Frontal cortex (tissue), 4 donors: ENCODE measurements around the gene GARIN6. TPM values are rescaled to one million over a fixed set of nuclear protein-coding genes. Genes with fewer than 3 reads are reported as not detected.
"Not testable (repeated sequence)": the region's sequence is repeated elsewhere in the genome, so short reads cannot be mapped to it uniquely, and the experiment has no call there.

Experiments
- DNase-seq, 2 donors: peaks; one replicate each; pipeline ENCODE4 v3.0.0; 2012; ENCODE audit warnings: low spot score in 2 of 2
- FAIRE-seq: peaks from 2 replicates; lab custom pipeline; 2012; peaks lifted over from hg19 to GRCh38; lab: Jason Lieb, UNC
- total RNA-seq: library from RNA; depleted of rRNA; stranded (reverse); fragments of >200 nt; gene quantifications from one replicate; pipeline ENCODE4 v1.2.3, GENCODE V29; 2014
- donor health status: control.
- donor health status: control.
- donor health status: control.

The GARIN6 gene
- not detected for total RNA-seq

DNA sequence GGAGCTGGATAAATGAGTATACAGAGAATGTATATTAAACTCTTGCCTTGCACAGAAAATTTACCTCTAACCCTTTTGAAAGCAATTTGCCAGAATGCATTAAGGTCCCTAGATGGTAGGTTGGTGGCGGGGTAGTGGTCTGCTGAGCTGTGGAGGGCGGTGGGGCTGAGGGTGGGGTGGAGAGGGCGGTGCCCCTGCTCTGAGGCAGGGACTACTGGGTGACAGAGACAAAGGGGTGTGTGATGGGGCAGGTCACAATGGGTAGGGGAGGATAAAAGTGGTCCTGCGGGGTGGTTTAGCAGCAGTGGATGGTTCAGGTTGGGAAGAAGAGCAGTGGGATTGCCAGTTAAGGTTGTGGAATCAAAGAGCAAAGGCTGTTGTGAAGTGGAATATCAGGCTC, at the start of gene GARIN6:
Gene GARIN6 (plus strand): TSS at position 301 of the 400 bp plus-strand sequence. CDS start 422 bp downstream, outside the sequence.
- DNase-seq (no peak), FAIRE-seq (no peak)

DNA sequence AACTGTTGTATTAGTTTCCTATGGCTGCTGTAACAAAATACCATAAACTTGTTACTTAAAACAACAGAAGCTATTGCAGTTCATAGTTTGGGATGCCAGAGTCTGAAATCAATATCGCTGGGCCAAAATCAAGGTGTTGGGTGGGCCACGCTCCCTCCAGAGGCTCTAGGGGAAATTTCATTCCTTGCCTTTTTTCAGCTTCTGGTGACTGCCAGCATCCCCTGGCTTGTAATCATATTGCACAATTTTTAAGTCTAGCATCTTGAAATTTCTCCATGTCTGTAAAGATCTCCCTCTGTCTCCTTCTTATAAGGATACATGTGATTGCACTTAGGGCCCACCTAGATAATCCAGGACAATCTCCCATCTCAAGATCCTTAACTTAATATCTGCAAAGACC, 48.8 kb upstream of the GARIN6 start:
- FAIRE-seq (no peak), DNase-seq (no peak)

GRCh38 chr12:99600388-99600787, 47.2 kb upstream of the GARIN6 start:
- FAIRE-seq (no peak), DNase-seq (no peak)

GRCh38 chr12:99609455-99610181, 37.9 kb upstream of the GARIN6 start:
- FAIRE-seq (no peak), DNase-seq (no peak)

GRCh38 chr12:99611117-99611516, 36.4 kb upstream of the GARIN6 start:
- DNase-seq (no peak), FAIRE-seq (no peak)

DNA sequence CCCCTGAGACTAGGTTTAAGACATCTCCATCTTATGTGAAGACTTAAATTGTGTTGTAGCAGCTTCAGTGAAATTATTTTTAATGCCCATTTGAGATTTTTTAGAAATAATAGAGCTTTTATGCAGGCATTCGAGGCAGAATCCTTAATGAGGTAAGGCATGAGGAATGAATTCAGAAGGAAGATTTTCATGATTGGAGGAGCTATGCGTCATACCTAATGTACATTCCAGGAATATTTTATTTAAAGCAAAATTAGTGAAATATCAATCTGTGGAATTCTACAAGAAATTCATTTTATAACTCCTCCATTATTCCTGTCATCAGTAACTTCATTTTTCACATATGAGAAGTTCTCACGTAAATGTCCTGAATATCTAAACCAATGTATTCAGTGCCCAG, 36.0 kb upstream of the GARIN6 start:
- DNase-seq (no peak), FAIRE-seq (no peak)

DNA sequence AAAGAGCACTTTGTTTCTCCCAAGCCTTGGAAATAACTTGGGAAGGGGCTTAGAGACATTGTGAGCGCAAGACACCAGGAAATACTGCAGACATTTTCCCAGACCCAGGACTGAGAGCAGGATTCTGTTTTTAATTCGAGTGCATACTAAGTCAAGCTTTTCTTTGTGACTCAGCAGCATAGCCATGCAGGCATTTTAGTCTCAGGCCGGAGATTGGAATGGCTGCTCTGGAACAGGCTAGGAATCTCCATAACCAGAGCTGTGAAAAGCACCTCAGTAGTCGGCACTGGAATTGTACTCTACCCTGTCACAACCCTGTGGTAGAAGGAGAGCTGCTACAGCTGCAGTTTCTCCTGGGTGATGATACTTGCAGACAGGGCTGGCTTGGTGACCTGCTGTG, 28.9 kb upstream of the GARIN6 start:
- DNase-seq (no peak), FAIRE-seq (no peak)

- no peak for FAIRE-seq
- no peak for DNase-seq
Observed at GRCh38 chr12:99619389-99620158, 28.0 kb upstream of the GARIN6 start.

GRCh38 chr12:99620159-99620479, 27.4 kb upstream of the GARIN6 start:
- FAIRE-seq: no peak
- no peak for DNase-seq

DNA sequence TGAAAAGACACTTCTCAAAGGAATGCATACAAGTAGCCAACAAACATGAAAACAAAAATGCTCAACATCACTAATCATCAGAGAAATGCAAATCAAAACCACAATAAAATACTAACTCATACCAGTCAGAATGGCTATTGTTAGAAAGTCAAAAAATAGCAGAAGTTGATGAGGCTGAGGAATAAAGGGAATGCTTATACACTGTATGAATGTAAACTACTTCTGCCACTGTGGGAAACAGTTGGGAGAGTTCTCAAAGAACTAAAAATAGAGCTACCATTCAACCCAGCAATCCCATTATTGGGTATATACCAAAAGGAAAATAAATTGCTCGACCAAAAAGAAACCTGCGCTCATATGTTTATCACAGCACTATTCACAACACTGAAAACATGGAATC, 23.0 kb upstream of the GARIN6 start:
- FAIRE-seq, DNase-seq: not testable (repeated sequence)

DNA sequence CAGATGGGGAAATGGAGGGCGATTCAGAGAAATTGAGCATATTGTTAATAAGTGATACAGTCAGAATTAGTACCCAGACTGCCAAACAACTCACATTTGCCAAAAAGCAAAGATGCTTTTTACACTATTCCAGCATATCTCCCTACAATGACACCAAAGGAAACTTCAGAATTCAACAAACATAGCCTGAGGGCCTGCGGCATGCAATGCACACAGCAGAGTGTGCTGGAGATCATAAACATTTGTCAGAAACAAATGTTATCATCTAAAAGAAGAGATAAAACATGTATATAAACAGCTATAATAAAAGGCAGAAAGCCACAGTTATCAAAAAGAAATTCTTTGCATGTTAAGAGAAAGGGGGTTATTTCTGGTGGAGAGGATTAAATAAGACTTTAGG, 20.1 kb upstream of the GARIN6 start:
- FAIRE-seq (no peak), DNase-seq (no peak)

DNA sequence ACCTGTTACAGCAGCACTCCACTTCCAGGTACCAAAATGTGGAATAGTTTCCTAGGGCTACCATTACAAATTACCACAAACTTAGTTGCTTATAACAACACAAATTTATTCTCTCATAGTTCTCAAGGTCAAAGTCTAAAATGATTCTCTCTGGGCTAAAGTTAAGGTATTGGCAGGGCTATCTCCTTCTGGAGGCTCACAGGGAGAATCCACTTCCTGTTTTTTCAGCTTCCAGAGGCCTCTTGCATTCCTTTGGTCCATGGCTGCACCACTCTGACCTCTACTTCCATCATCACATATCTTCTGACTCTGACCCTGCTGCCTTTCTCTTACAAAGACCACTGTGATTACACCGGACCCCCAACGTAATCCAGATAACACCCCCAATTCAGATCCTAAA, 2.9 kb upstream of the GARIN6 start:
- DNase-seq (no peak), FAIRE-seq (no peak)

- no peak for DNase-seq
- FAIRE-seq: no peak
Observed at GRCh38 chr12:99648183-99648582, 630 bp downstream of the GARIN6 start.

DNA sequence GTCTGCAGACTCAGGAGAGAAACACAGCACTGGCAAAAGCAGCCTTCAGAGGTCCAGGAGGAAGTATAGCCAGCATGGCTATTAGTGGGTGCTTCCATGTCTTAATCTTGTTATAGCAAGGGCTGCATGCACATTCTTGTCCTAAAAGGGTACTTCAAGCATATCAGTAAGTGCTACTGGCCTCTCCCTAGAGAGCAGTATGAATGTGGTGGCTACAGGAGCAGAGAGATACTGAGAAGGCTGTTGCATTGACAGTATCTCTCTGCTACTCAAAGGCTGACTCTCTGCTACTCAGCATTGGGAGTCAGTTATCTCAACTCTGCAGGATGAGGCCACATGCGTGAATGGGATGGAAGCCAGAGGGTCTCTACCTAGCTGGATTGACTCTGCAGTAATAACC, 2.0 kb downstream of the GARIN6 start:
- no peak for FAIRE-seq
- no peak for DNase-seq

GRCh38 chr12:99658671-99659349, 11.3 kb downstream of the GARIN6 start:
- FAIRE-seq (no peak), DNase-seq (no peak)

DNA sequence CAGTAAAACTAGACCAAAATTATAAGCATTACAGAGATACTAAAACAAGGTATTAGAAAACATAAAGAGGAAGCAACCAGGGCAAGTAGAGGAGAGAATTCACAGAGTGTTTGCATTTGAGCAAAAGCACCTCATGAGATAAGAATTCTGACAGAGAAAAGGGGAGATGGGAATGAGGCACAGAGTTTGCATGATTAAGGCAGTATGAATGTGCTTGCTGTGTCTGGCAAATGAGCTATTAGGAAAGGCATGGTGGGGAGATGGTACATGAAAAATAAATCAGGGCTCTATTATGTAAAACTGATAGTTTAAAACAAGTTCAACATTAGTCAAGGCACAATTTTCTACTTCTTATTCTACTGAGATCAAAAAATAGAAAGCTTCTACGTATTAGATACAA, 23.1 kb downstream of the GARIN6 start:
- DNase-seq (no peak), FAIRE-seq (no peak)

- no peak for DNase-seq
- FAIRE-seq: no peak
Observed at GRCh38 chr12:99680276-99680675, 32.7 kb downstream of the GARIN6 start.

- FAIRE-seq (no peak), DNase-seq (no peak)
Observed at GRCh38 chr12:99686142-99686541, 38.6 kb downstream of the GARIN6 start.

GRCh38 chr12:99695050-99695449, 47.5 kb downstream of the GARIN6 start:
- DNase-seq: no peak

More at GRCh38 chr12:99695050-99695449, 47.5 kb downstream of the GARIN6 start:
- FAIRE-seq: no peak
